Calu3 (cell line): ENCODE data around the gene GMDS. TPM values are rescaled to one million over a fixed set of nuclear protein-coding genes. Genes with fewer than 3 reads are reported as not detected.

ENCODE experiments used
- BruUV-seq: library from RNA; stranded (reverse); fragments of 400-500 nt; replicated peaks from 2 replicates; lab custom pipeline; 2021; lab: Mats Ljungman, UMichigan
- CTCF ChIA-PET: fragments of 300-600 bp; sonication (Branson Sonifier 250); formaldehyde crosslinking; loops from one replicate; lab custom pipeline; 2022; ENCODE audit warnings: antibody characterized with exemption; lab: Charles Lee
- DNase-seq: peaks from one replicate; pipeline ENCODE4 v3.0.0; 2022
- H3K27ac Mint-ChIP-seq: one replicate; pipeline ENCODE4 v1.8.0; 2022; ENCODE audit warnings: mixed read lengths; ENCODE audit not compliant: unreplicated experiment
- H3K27me3 Mint-ChIP-seq: one replicate; pipeline ENCODE4 v1.8.0; 2022; ENCODE audit warnings: mixed read lengths; ENCODE audit not compliant: unreplicated experiment
- H3K36me3 Mint-ChIP-seq: one replicate; pipeline ENCODE4 v1.8.0; 2022; ENCODE audit warnings: mild to moderate bottlenecking, moderate library complexity, mixed read lengths; ENCODE audit not compliant: insufficient read depth, unreplicated experiment
- H3K4me1 Mint-ChIP-seq: one replicate; pipeline ENCODE4 v1.8.0; 2022; ENCODE audit warnings: mild to moderate bottlenecking, low read depth, mixed read lengths; ENCODE audit not compliant: unreplicated experiment
- H3K4me3 Mint-ChIP-seq: one replicate; pipeline ENCODE4 v1.8.0; 2022; ENCODE audit warnings: mild to moderate bottlenecking, low read depth, moderate library complexity, mixed read lengths; ENCODE audit not compliant: unreplicated experiment
- H3K9me3 Mint-ChIP-seq: one replicate; pipeline ENCODE4 v1.8.0; 2022; ENCODE audit warnings: low read depth, mixed read lengths; ENCODE audit not compliant: unreplicated experiment
- intact Hi-C: fragments of 100-400 bp; cut with micrococcal nuclease; formaldehyde crosslinking; loops from one replicate; pipeline ENCODE4 v1.10.0; 2022; ENCODE audit not compliant: unreplicated experiment
- total RNA-seq: library from RNA; stranded (reverse); gene quantifications from 2 replicates; pipeline ENCODE4 v1.2.3, GENCODE V29; 2022
- TF ChIP-seq, protein P1 (sequence below): fragments of 200-600 bp; IDR thresholded peaks from one replicate; pipeline ENCODE4 v1.8.0; 2022; ENCODE audit warnings: antibody characterized with exemption; ENCODE audit not compliant: unreplicated experiment

The GMDS gene
- total RNA-seq, 1 experiment from 2014 or later: 58.2 TPM

DNA sequence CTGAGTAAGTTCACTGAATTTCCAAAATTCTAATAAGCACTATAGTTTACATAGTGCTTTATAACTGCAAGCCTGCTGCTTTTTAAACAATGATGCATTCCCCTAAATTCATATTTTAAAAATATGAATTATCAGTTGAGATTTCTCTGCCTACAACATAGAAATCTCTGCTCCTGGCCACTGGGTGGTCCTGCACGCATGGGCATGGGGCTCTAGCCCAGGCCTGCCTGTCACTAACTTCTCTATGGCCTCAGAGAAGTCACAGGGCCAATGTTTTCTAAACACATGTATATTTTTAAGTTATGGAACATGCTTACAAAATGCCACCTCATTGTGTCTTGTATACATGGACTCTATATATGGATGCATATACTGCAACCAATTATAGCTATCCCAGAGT lies 424.7 kb downstream of the GMDS start:
- TF ChIP-seq, protein P1, sequence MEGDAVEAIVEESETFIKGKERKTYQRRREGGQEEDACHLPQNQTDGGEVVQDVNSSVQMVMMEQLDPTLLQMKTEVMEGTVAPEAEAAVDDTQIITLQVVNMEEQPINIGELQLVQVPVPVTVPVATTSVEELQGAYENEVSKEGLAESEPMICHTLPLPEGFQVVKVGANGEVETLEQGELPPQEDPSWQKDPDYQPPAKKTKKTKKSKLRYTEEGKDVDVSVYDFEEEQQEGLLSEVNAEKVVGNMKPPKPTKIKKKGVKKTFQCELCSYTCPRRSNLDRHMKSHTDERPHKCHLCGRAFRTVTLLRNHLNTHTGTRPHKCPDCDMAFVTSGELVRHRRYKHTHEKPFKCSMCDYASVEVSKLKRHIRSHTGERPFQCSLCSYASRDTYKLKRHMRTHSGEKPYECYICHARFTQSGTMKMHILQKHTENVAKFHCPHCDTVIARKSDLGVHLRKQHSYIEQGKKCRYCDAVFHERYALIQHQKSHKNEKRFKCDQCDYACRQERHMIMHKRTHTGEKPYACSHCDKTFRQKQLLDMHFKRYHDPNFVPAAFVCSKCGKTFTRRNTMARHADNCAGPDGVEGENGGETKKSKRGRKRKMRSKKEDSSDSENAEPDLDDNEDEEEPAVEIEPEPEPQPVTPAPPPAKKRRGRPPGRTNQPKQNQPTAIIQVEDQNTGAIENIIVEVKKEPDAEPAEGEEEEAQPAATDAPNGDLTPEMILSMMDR: no peak
- CTCF ChIA-PET: no interaction called here
- Mint-ChIP-seq H3K4me3 (no peak overlapping the region), H3K27ac (no peak overlapping the region), H3K9me3 (no peaks in the 10 kb centered on the region), H3K4me1 (no peaks in the 10 kb centered on the region), H3K27me3 (no peaks in the 10 kb centered on the region), H3K36me3 (no peaks in the 10 kb centered on the region)
- intact Hi-C loops: no loop called here
- no peak for DNase-seq
- BruUV-seq: no TSS peak

DNA sequence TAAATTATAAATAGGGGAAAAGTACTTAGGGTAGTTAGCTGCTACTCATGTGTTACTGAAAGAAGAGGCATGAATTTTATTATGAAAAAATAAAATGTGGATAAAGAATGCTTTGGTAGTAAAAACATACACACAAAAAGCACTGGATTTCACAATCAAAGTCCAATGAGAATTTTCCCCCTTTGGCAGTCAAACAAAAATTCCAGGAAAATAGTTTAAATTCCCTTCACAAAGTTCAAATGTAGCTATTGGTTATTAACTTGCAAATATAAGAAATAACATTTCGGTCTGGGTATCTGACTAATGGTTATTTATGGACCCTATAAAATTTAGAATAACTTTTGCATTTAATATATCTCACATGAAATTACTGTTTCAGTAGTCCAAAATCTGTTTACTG lies 425.2 kb downstream of the GMDS start:
- no peaks in the 10 kb centered on the region for H3K36me3 Mint-ChIP-seq
- no peak overlapping the region for H3K27ac Mint-ChIP-seq
- no peaks in the 10 kb centered on the region for H3K9me3 Mint-ChIP-seq
- H3K4me1 Mint-ChIP-seq: no peaks in the 10 kb centered on the region
- DNase-seq: no peak
- intact Hi-C loops: no loop called here
- TF ChIP-seq, protein P1: no peak
- no peak overlapping the region for H3K4me3 Mint-ChIP-seq
- no peaks in the 10 kb centered on the region for H3K27me3 Mint-ChIP-seq
- BruUV-seq: no TSS peak
- CTCF ChIA-PET: no interaction called here

DNA sequence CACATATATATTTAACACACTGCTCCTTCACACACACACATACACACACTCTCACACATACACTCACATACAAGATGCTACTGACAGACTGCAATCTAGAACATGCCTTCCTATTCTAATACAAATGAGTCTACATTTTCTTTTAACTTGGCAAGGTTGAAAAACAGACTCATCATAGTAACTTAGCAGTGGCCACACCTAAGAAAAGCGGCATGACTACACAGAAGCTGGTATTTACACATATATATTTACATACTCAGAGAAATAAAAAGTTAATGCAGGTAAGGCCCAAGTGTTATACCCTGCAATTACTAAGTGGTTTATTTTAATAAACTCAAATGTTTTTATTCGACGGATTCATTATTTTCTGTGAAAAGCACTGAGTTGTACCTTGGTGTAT lies 426.4 kb downstream of the GMDS start:
- Mint-ChIP-seq H3K4me3 (no peak overlapping the region), H3K9me3 (no peaks in the 10 kb centered on the region), H3K4me1 (no peaks in the 10 kb centered on the region), H3K27me3 (no peaks in the 10 kb centered on the region), H3K27ac (no peak overlapping the region), H3K36me3 (no peaks in the 10 kb centered on the region)
- TF ChIP-seq, protein P1: no peak
- BruUV-seq: no TSS peak
- intact Hi-C loops: no loop called here
- DNase-seq: no peak
- CTCF ChIA-PET: no interaction called here

DNA sequence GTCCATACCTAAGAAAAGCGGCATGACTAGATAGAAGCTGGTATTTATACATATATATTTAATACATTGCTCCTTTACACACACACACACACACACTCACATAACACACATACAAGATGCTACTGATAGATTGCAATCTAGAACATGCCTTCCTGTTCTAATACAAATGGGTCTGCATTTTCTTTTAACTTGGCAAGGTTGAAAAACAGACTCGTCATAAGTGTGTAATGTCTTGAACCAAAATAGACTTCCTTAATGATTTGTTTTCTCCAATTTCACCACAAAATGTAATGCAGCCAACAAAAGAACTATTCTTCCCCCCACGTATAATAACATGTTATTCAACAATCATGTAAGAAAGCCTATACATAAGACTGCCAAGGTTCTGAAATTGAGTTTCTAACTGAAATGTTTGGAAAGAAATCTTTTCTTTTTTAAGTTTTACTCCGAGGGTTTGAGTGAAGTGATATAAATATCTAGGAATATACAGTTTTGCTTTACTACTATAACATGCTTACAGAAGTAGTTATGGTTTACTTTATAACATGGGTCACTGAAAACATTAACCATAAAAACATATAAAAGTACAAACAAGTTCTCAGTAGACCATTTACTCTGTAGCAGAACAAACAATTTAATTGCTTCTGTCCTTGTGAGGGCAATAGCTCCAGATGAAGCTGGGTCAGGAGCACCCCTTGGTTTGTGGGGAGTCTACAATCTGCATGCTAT lies 428.2 kb downstream of the GMDS start:
- no TSS peak for BruUV-seq
- H3K4me1 Mint-ChIP-seq: no peaks in the 10 kb centered on the region
- H3K9me3 Mint-ChIP-seq: no peaks in the 10 kb centered on the region
- no peak overlapping the region for H3K27ac Mint-ChIP-seq
- no peak overlapping the region for H3K4me3 Mint-ChIP-seq
- no peak for DNase-seq
- CTCF ChIA-PET: no interaction called here
- intact Hi-C loops: no loop called here
- TF ChIP-seq, protein P1: no peak
- no peaks in the 10 kb centered on the region for H3K36me3 Mint-ChIP-seq
- H3K27me3 Mint-ChIP-seq: no peaks in the 10 kb centered on the region
